GM23248 (cell line): ENCODE data around the gene RAB39A. TPM values are rescaled to one million over a fixed set of nuclear protein-coding genes. Genes with fewer than 3 reads are reported as not detected.

Experiments used
- DNase-seq: peaks from one replicate; pipeline ENCODE4 v3.0.0-alpha.2; 2015
- H2AFZ ChIP-seq: fragments of 200-600 bp; sonication (generic); 2 replicates; pipeline ENCODE4 v1.6.1; 2016; ENCODE audit warnings: antibody characterized with exemption
- H3F3A ChIP-seq: fragments of 200-600 bp; sonication (generic); 2 replicates; pipeline ENCODE4 v1.6.1; 2016; ENCODE audit warnings: mild to moderate bottlenecking, antibody characterized with exemption, mixed run types; ENCODE audit not compliant: insufficient read depth
- H3K27ac ChIP-seq: fragments of 200-600 bp; sonication (generic); 2 replicates; pipeline ENCODE4 v1.5.1; 2016; ENCODE audit warnings: mild to moderate bottlenecking
- H3K27me3 ChIP-seq: fragments of 200-600 bp; sonication (generic); replicated peaks from 2 replicates; pipeline ENCODE4 v1.6.1; 2016; ENCODE audit warnings: mild to moderate bottlenecking; ENCODE audit not compliant: insufficient read depth
- H3K36me3 ChIP-seq: fragments of 200-600 bp; sonication (generic); 2 replicates; pipeline ENCODE4 v1.6.1; 2016; ENCODE audit warnings: low read depth, mild to moderate bottlenecking
- H3K4me1 ChIP-seq: fragments of 200-600 bp; sonication (generic); 2 replicates; pipeline ENCODE4 v1.6.1; 2016; ENCODE audit warnings: mild to moderate bottlenecking; ENCODE audit not compliant: insufficient read depth
- H3K4me2 ChIP-seq: fragments of 200-600 bp; sonication (generic); one replicate; pipeline ENCODE4 v1.6.1; 2016; ENCODE audit warnings: mild to moderate bottlenecking; ENCODE audit not compliant: unreplicated experiment
- H3K4me3 ChIP-seq: fragments of 200-600 bp; sonication (generic); 2 replicates; pipeline ENCODE4 v1.5.1; 2016; ENCODE audit warnings: mild to moderate bottlenecking
- H3K79me2 ChIP-seq: fragments of 200-600 bp; sonication (generic); 2 replicates; pipeline ENCODE4 v1.6.1; 2016; ENCODE audit warnings: mild to moderate bottlenecking; ENCODE audit not compliant: insufficient read depth
- H3K9ac ChIP-seq: fragments of 200-600 bp; sonication (generic); 2 replicates; pipeline ENCODE4 v1.6.1; 2016; ENCODE audit warnings: mild to moderate bottlenecking
- H3K9me2 ChIP-seq: fragments of 200-600 bp; sonication (generic); 2 replicates; pipeline ENCODE4 v1.6.1; 2016; ENCODE audit warnings: mixed run types, mild to moderate bottlenecking, moderate library complexity; ENCODE audit not compliant: insufficient read depth
- H3K9me3 ChIP-seq: fragments of 200-600 bp; sonication (generic); one replicate; pipeline ENCODE4 v1.6.1; 2017; ENCODE audit warnings: low read depth
- H4K20me1 ChIP-seq: fragments of 200-600 bp; sonication (generic); 2 replicates; pipeline ENCODE4 v1.6.0; 2016; ENCODE audit not compliant: insufficient read depth
- EZH2 ChIP-seq: fragments of 200-600 bp; sonication (generic); IDR thresholded peaks from 2 replicates; pipeline ENCODE4 v1.6.1; 2018; ENCODE audit warnings: antibody characterized with exemption, mild to moderate bottlenecking; ENCODE audit not compliant: insufficient read depth, poor library complexity, severe bottlenecking
- EZH2phosphoT487 ChIP-seq: fragments of 200-600 bp; sonication (generic); IDR thresholded peaks from 2 replicates; pipeline ENCODE4 v1.6.1; 2018; ENCODE audit warnings: antibody characterized with exemption, moderate library complexity, mild to moderate bottlenecking, low read depth; ENCODE audit not compliant: insufficient read depth
- WGBS, 2 experiments: methylation state at CpG; one replicate each; pipeline ENCODE4 v1.1.6; 2015 to 2017; ENCODE audit warnings: low lambda C conversion rate in 2 of 2, low coverage in 1 of 2; ENCODE audit errors: missing lambda C conversion rate in 2 of 2; 5-methylcytosine and 5-hydroxymethylcytosine counted together
- in situ Hi-C: fragments of 300-500 bp; cut with MboI; formaldehyde crosslinking; loops from 2 replicates; pipeline ENCODE4 v1.15.0; 2020
- polyA plus RNA-seq: library from polyadenylated mRNA; unstranded; fragments of >200 nt; fragmentation: Nextera tagmentation; extraction: Ambion mirVana; gene quantifications from 2 replicates; pipeline ENCODE4 v1.2.1, GENCODE V29; 2016
- total RNA-seq: library from RNA; depleted of rRNA; stranded (reverse); fragments of >200 nt; shearing (Covaris generic); gene quantifications from 2 replicates; pipeline ENCODE4 v1.2.3, GENCODE V29; 2014

The RAB39A gene
- total and polyA plus RNA-seq, 2 experiments from 2014 or later: not detected

GRCh38 chr11:107991868-107992414 is 63.7 kb downstream of the RAB39A start:
- no peaks in the 10 kb centered on the region for H3K79me2 ChIP-seq
- WGBS, 2 experiments: 10 to 12% methylated on average over 5 of the region's 5 CpGs

GRCh38 chr11:107996006-107996776 is 67.9 kb downstream of the RAB39A start:
- WGBS, 2 experiments: 23 to 27% methylated on average over 5 of the region's 5 CpGs
- Histone ChIP-seq H3K36me3 (no peaks in the 10 kb centered on the region), H3K79me2 (no peaks in the 10 kb centered on the region), H4K20me1 (no peaks in the 10 kb centered on the region), H3K9me2 (no peaks in the 10 kb centered on the region), H3K9me3 (no peaks in the 10 kb centered on the region), H3K27ac (no peak overlapping the region), H3F3A (no peaks in the 10 kb centered on the region), H3K27me3 (0 out of 2 replicates have a peak, but pooled peaks cover 12% of the 10 kb centered on the region), H3K4me3 (no peak overlapping the region), H3K4me2 (no peak overlapping the region), H3K4me1 (no peaks in the 10 kb centered on the region), H3K9ac (no peak overlapping the region), H2AFZ (no peak overlapping the region)
- TF ChIP-seq EZH2phosphoT487 (no peak), EZH2 (no peak)
- in situ Hi-C loops: no loop called here
- DNase-seq: no peak

More at GRCh38 chr11:107991868-107992414, 63.7 kb downstream of the RAB39A start:
- Histone ChIP-seq H3K9me2 (no peaks in the 10 kb centered on the region), H4K20me1 (no peaks in the 10 kb centered on the region), H3K27ac (no peak overlapping the region), H3K4me1 (no peaks in the 10 kb centered on the region), H3K4me2 (no peak overlapping the region), H3F3A (no peaks in the 10 kb centered on the region), H3K9ac (no peak overlapping the region), H3K4me3 (no peak overlapping the region), H3K36me3 (no peaks in the 10 kb centered on the region), H3K27me3 (0 out of 2 replicates have a peak, but pooled peaks cover 12% of the 10 kb centered on the region), H2AFZ (no peak overlapping the region), H3K9me3 (no peaks in the 10 kb centered on the region)
- in situ Hi-C loops: no loop called here
- DNase-seq: no peak
- TF ChIP-seq EZH2 (no peak), EZH2phosphoT487 (no peak)

- Histone ChIP-seq H3K4me1 (no peaks in the 10 kb centered on the region), H2AFZ (no peak overlapping the region), H3K9me2 (no peaks in the 10 kb centered on the region), H4K20me1 (no peaks in the 10 kb centered on the region), H3K9ac (no peak overlapping the region), H3K4me2 (no peak overlapping the region), H3K79me2 (no peaks in the 10 kb centered on the region), H3K4me3 (no peak overlapping the region), H3K27me3 (0 out of 2 replicates have a peak, but pooled peaks cover 6% of the 10 kb centered on the region), H3K27ac (no peak overlapping the region), H3K36me3 (no peaks in the 10 kb centered on the region), H3F3A (no peaks in the 10 kb centered on the region), H3K9me3 (no peaks in the 10 kb centered on the region)
- WGBS, 2 experiments: 85 to 87% methylated on average over 6 of the region's 6 CpGs
- DNase-seq: no peak
- TF ChIP-seq EZH2: no peak
- TF ChIP-seq EZH2phosphoT487: no peak
- in situ Hi-C loops: no loop called here
Observed at GRCh38 chr11:107998761-107999160, 70.5 kb downstream of the RAB39A start.

- Histone ChIP-seq H3K4me1 (no peaks in the 10 kb centered on the region), H2AFZ (no peak overlapping the region), H3K27ac (no peak overlapping the region), H3K27me3 (0 out of 2 replicates have a peak, but pooled peaks cover 4% of the 10 kb centered on the region), H3K36me3 (no peaks in the 10 kb centered on the region), H3F3A (no peaks in the 10 kb centered on the region), H3K79me2 (no peaks in the 10 kb centered on the region), H3K9me3 (no peaks in the 10 kb centered on the region), H3K4me3 (no peak overlapping the region), H3K9me2 (no peaks in the 10 kb centered on the region), H3K9ac (no peak overlapping the region), H4K20me1 (no peaks in the 10 kb centered on the region), H3K4me2 (no peak overlapping the region)
- TF ChIP-seq EZH2 (no peak), EZH2phosphoT487 (no peak)
- WGBS, 2 experiments: 12 to 13% methylated on average over 6 of the region's 6 CpGs
- in situ Hi-C loops: no loop called here
- peak; percentile 36 for DNase-seq
Observed at GRCh38 chr11:107999759-108000455, 71.7 kb downstream of the RAB39A start.
